ENCODE data around the gene FAM90A1.
"Not testable (repeated sequence)": the region's sequence is repeated elsewhere in the genome, so short reads cannot be mapped to it uniquely, and the experiment has no call there.

DNA sequence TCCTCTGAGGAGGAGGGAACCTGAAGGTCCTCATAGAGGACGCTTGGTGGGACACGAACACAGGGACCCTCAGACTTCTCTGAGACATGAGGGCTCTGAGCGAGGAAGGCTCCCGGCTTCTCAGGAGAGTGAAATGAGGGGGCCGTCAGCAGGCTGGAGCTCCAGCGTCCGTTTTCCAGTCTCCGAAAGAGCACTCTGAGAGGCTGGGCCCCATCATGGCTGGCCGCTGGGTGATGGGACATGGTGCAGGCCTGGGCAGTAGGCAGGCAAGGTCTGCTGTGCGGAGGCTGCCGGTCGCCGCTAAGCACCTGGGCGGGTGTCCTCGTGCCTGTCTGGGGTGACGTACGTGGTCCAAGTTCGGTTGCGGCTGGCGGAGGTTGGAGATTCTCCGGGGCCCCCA lies 5.6 kb downstream of the FAM90A1 start:
- TF ChIP-seq, protein P1, sequence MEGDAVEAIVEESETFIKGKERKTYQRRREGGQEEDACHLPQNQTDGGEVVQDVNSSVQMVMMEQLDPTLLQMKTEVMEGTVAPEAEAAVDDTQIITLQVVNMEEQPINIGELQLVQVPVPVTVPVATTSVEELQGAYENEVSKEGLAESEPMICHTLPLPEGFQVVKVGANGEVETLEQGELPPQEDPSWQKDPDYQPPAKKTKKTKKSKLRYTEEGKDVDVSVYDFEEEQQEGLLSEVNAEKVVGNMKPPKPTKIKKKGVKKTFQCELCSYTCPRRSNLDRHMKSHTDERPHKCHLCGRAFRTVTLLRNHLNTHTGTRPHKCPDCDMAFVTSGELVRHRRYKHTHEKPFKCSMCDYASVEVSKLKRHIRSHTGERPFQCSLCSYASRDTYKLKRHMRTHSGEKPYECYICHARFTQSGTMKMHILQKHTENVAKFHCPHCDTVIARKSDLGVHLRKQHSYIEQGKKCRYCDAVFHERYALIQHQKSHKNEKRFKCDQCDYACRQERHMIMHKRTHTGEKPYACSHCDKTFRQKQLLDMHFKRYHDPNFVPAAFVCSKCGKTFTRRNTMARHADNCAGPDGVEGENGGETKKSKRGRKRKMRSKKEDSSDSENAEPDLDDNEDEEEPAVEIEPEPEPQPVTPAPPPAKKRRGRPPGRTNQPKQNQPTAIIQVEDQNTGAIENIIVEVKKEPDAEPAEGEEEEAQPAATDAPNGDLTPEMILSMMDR (conservative IDR thresholded peaks at IDR 0.05; ENCODE audit: low read depth, low read length) = not testable (repeated sequence)
- TF ChIP-seq EZH2 (IDR thresholded peaks at IDR 0.05; ENCODE audit: low read length, unreplicated experiment) = not testable (repeated sequence)
